Measurements from ENCODE around the gene NPRL2. TPM values are rescaled to one million over a fixed set of nuclear protein-coding genes. Genes with fewer than 3 reads are reported as not detected.
A peak's percentile ranks its signal among the peaks of the same experiment; 100 is the strongest.

NPRL2 gene
- total RNA-seq, 1 experiment from 2014 or later, result 21.0 TPM

GRCh38 chr3:50327129-50327528 lies 23.4 kb downstream of the NPRL2 start:
- intact Hi-C loops (cut with micrococcal nuclease; ENCODE audit: unreplicated experiment), result loop anchor here (10.0 kb wide), 1 partner anchor 52 kb away; the partner anchor contains the start of gene LSMEM2
- no peak for TF ChIP-seq CTCF (IDR thresholded peaks at IDR 0.05; ENCODE audit: unreplicated experiment)
- Mint-ChIP-seq H3K27me3 (ENCODE audit: unreplicated experiment) (no peaks in the 10 kb centered on the region), H3K4me3 (ENCODE audit: low read depth, unreplicated experiment) (peak overlapping the region; percentile 82), H3K9me3 (ENCODE audit: low read depth, unreplicated experiment) (no peaks in the 10 kb centered on the region), H3K4me1 (ENCODE audit: low read depth, unreplicated experiment) (no peaks in the 10 kb centered on the region), H3K27ac (ENCODE audit: unreplicated experiment) (peak overlapping the region; percentile 64), H3K36me3 (ENCODE audit: insufficient read depth, unreplicated experiment) (peaks cover 36% of the 10 kb centered on the region)
- no TSS peak for BruUV-seq (replicated peaks)
- DNase-seq, result no peak
- CTCF ChIA-PET, result interaction anchor here (1.6 to 1.8 kb wide), 2 partner anchors 10 to 35 kb away, joined by 6 to 14 read pairs; partner anchors contain the start of gene IFRD2

GRCh38 chr3:50326182-50326541 lies 24.4 kb downstream of the NPRL2 start:
- no peaks in the 10 kb centered on the region for H3K4me1 Mint-ChIP-seq (ENCODE audit: low read depth, unreplicated experiment)
- no peak for DNase-seq
- H3K9me3 Mint-ChIP-seq (ENCODE audit: low read depth, unreplicated experiment), result no peaks in the 10 kb centered on the region
- intact Hi-C loops (cut with micrococcal nuclease; ENCODE audit: unreplicated experiment), result loop anchor here (10.0 kb wide), 1 partner anchor 51 kb away; the partner anchor contains the start of gene LSMEM2
- BruUV-seq (replicated peaks), result no TSS peak
- H3K27me3 Mint-ChIP-seq (ENCODE audit: unreplicated experiment), result no peaks in the 10 kb centered on the region
- H3K4me3 Mint-ChIP-seq (ENCODE audit: low read depth, unreplicated experiment), result no peak overlapping the region
- H3K27ac Mint-ChIP-seq (ENCODE audit: unreplicated experiment), result no peak overlapping the region
- peaks cover 42% of the 10 kb centered on the region for H3K36me3 Mint-ChIP-seq (ENCODE audit: insufficient read depth, unreplicated experiment)
- no peak for TF ChIP-seq CTCF (IDR thresholded peaks at IDR 0.05; ENCODE audit: unreplicated experiment)
- CTCF ChIA-PET, result no interaction called here

- intact Hi-C loops (cut with micrococcal nuclease; ENCODE audit: unreplicated experiment), result loop anchor here (10.0 kb wide), 1 partner anchor 51 kb away; the partner anchor contains the start of gene LSMEM2
- no peak overlapping the region for H3K27ac Mint-ChIP-seq (ENCODE audit: unreplicated experiment)
- H3K27me3 Mint-ChIP-seq (ENCODE audit: unreplicated experiment), result no peaks in the 10 kb centered on the region
These were observed 24.9 kb downstream of the NPRL2 start for GRCh38 chr3:50325497-50326181.

GRCh38 chr3:50325113-50325480 lies 25.5 kb downstream of the NPRL2 start:
- Mint-ChIP-seq H3K4me1 (ENCODE audit: low read depth, unreplicated experiment) (no peaks in the 10 kb centered on the region), H3K36me3 (ENCODE audit: insufficient read depth, unreplicated experiment) (peaks cover 45% of the 10 kb centered on the region), H3K27me3 (ENCODE audit: unreplicated experiment) (no peaks in the 10 kb centered on the region), H3K9me3 (ENCODE audit: low read depth, unreplicated experiment) (no peaks in the 10 kb centered on the region), H3K4me3 (ENCODE audit: low read depth, unreplicated experiment) (no peak overlapping the region), H3K27ac (ENCODE audit: unreplicated experiment) (no peak overlapping the region)
- CTCF ChIA-PET, result interaction anchor here (1.0 to 1.6 kb wide), 2 partner anchors 22 to 26 kb away, joined by 4 to 7 read pairs; partner anchors contain the start of genes HYAL1, HYAL3 and NAA80
- no peak for DNase-seq
- intact Hi-C loops (cut with micrococcal nuclease; ENCODE audit: unreplicated experiment), result loop anchor here (10.0 kb wide), 1 partner anchor 50 kb away; the partner anchor contains the start of gene LSMEM2
- TF ChIP-seq CTCF (IDR thresholded peaks at IDR 0.05; ENCODE audit: unreplicated experiment), result no peak
- no TSS peak for BruUV-seq (replicated peaks)

More at GRCh38 chr3:50325497-50326181, 24.9 kb downstream of the NPRL2 start:
- CTCF ChIA-PET, result interaction anchor here (1.0 to 1.6 kb wide), 2 partner anchors 23 to 26 kb away, joined by 4 to 7 read pairs; partner anchors contain the start of genes HYAL1, HYAL3 and NAA80
- Mint-ChIP-seq H3K4me3 (ENCODE audit: low read depth, unreplicated experiment) (no peak overlapping the region), H3K36me3 (ENCODE audit: insufficient read depth, unreplicated experiment) (peaks cover 45% of the 10 kb centered on the region), H3K9me3 (ENCODE audit: low read depth, unreplicated experiment) (no peaks in the 10 kb centered on the region), H3K4me1 (ENCODE audit: low read depth, unreplicated experiment) (no peaks in the 10 kb centered on the region)
- TF ChIP-seq CTCF (IDR thresholded peaks at IDR 0.05; ENCODE audit: unreplicated experiment), result no peak
- BruUV-seq (replicated peaks), result no TSS peak
- no peak for DNase-seq
